Spleen (tissue), 11 donors: ENCODE data around the gene LRRC75A. TPM values are rescaled to one million over a fixed set of nuclear protein-coding genes. Genes with fewer than 3 reads are reported as not detected.

Experiments
- DNase-seq: peaks from one replicate; pipeline ENCODE4 v3.0.0-alpha.2; 2020
- H3K27ac ChIP-seq, 8 donors: fragments of 200-600 bp; sonication (generic) in 7 of 8; 1 replicate in 4 of 8; 2 replicates in 4 of 8; pipeline versions ENCODE4 v1.5.0 to v1.8.0; 2016 to 2021; ENCODE audit warnings: inconsistent platforms in 4 of 8, mild to moderate bottlenecking in 4 of 8, moderate library complexity in 1 of 8
- H3K27me3 ChIP-seq, 7 donors: fragments of 200-600 bp; sonication (generic) in 6 of 7; replicated peaks in 1 of 7; 1 replicate in 4 of 7; 2 replicates in 3 of 7; pipeline versions ENCODE4 v1.5.0 to v1.8.0; 2016 to 2021; ENCODE audit warnings: inconsistent platforms in 3 of 7, mild to moderate bottlenecking in 1 of 7
- H3K36me3 ChIP-seq, 6 donors: fragments of 200-600 bp; sonication (generic) in 5 of 6; 1 replicate in 4 of 6; 2 replicates in 2 of 6; pipeline versions ENCODE4 v1.5.0 to v1.8.0; 2016 to 2021; ENCODE audit warnings: inconsistent platforms in 2 of 6
- H3K4me1 ChIP-seq, 6 donors: fragments of 200-600 bp; sonication (generic) in 5 of 6; 1 replicate in 3 of 6; 2 replicates in 3 of 6; pipeline versions ENCODE4 v1.5.0 to v1.8.0; 2016 to 2021; ENCODE audit warnings: inconsistent platforms in 3 of 6
- H3K4me3 ChIP-seq, 8 donors: fragments of 200-600 bp; sonication (generic) in 7 of 8; 1 replicate in 4 of 8; 2 replicates in 4 of 8; pipeline versions ENCODE4 v1.5.0 to v1.8.0; 2016 to 2021; ENCODE audit warnings: inconsistent platforms in 4 of 8, mild to moderate bottlenecking in 4 of 8, moderate library complexity in 2 of 8
- H3K9me3 ChIP-seq, 8 donors: fragments of 200-600 bp; sonication (generic) in 7 of 8; 1 replicate in 4 of 8; 2 replicates in 4 of 8; pipeline versions ENCODE4 v1.5.0 to v1.8.0; 2016 to 2021; ENCODE audit warnings: inconsistent platforms in 4 of 8
- CTCF ChIP-seq, 11 experiments: fragments of 200-600 bp in 7 of 11; fragments of 450-650 bp in 4 of 11; sonication (generic) in 4 of 11; IDR thresholded peaks in 8 of 11; conservative IDR thresholded peaks in 3 of 11; 1 replicate in 7 of 11; 2 replicates in 4 of 11; pipeline versions ENCODE4 v1.4.0 to v1.8.0; 2016 to 2021; ENCODE audit warnings: antibody characterized with exemption in 11 of 11, inconsistent platforms in 4 of 11, mild to moderate bottlenecking in 1 of 11
- POLR2A ChIP-seq, 3 donors: fragments of 450-650 bp; IDR thresholded peaks; one replicate each; pipeline ENCODE4 v1.5.1; 2017; ENCODE audit warnings: antibody characterized with exemption in 3 of 3, mild to moderate bottlenecking in 1 of 3
- POLR2AphosphoS5 ChIP-seq, 3 donors: sonication (generic); formaldehyde crosslinking; IDR thresholded peaks; one replicate each; pipeline ENCODE4 v1.5.1; 2017; ENCODE audit warnings: antibody characterized with exemption in 3 of 3
- WGBS, 5 donors: extraction: QIAGEN DNeasy Blood & Tissue Kit in 3 of 5; methylation state at CpG; one replicate each; pipeline versions ENCODE4 v1.1.5 to v1.1.7; 2013 to 2018; 5-methylcytosine and 5-hydroxymethylcytosine counted together
- intact Hi-C: fragments of 100-400 bp; cut with DNase I; formaldehyde crosslinking; loops from one replicate; pipeline ENCODE4 v1.15.0; 2023; ENCODE audit warnings: low total_unique reads
- polyA plus RNA-seq, 3 donors: library from polyadenylated mRNA; stranded (reverse); fragments of 200-250 nt; gene quantifications; one replicate each; pipeline ENCODE4 v1.2.1, GENCODE V29; 2013
- total RNA-seq, 7 donors: library from RNA; depleted of rRNA in 3 of 7; stranded (reverse); fragments of >200 nt in 3 of 7; fragmentation: NEBNext Ultra II Directional in 4 of 7; extraction: Animal tissue kit (Norgen Biotek cat#: 25700) in 4 of 7; gene quantifications; one replicate each; pipeline versions ENCODE4 v1.1.0 to v1.2.1, GENCODE V29; 2016 to 2021
- donor health status: healthy with polysubstance abuse.
- donor health status: DM: no; HTN: no; CAD: no; lungs with moderate emphysema.
- donor health status: DM: no; HTN: no; CAD: no.
- donor health status: Bipolar disorder and iron deficiency.
- donor health status: healthy.
- donor health status: DM: no; HTN: no; CAD: no.
- donor health status: DM: yes; HTN: yes; CAD: no.

The LRRC75A gene
- total and polyA plus RNA-seq, 10 donors: 4.2 to 26.4 (median 19.3) TPM

GRCh38 chr17:16480995-16481394, 11.0 kb downstream of the LRRC75A start:
- no peak overlapping the region for H3K27ac ChIP-seq
- intact Hi-C loops: no loop called here
- H3K36me3 ChIP-seq: peaks cover 0 to 7% (median 0%) of the 10 kb centered on the region in 6 donors
- no peaks in the 10 kb centered on the region for H3K9me3 ChIP-seq
- H3K4me1 ChIP-seq: peaks cover 0 to 70% (median 26%) of the 10 kb centered on the region in 6 donors
- TF ChIP-seq CTCF (IDR thresholded peaks at IDR 0.05 in 8 of 11, conservative IDR thresholded peaks at IDR 0.05 in 3 of 11) (no peak), POLR2AphosphoS5 (IDR thresholded peaks at IDR 0.05) (no peak), POLR2A (IDR thresholded peaks at IDR 0.05) (no peak)
- H3K27me3 ChIP-seq: no peaks in the 10 kb centered on the region
- WGBS, 5 donors: 84 to 89% (median 88%) methylated on average over 4 to 6 of the region's 6 CpGs
- DNase-seq: no peak
- no peak overlapping the region for H3K4me3 ChIP-seq

GRCh38 chr17:16479264-16479663, 12.7 kb downstream of the LRRC75A start:
- TF ChIP-seq CTCF (IDR thresholded peaks at IDR 0.05 in 8 of 11, conservative IDR thresholded peaks at IDR 0.05 in 3 of 11): no peak
- no peaks in the 10 kb centered on the region for H3K9me3 ChIP-seq
- H3K36me3 ChIP-seq: peaks cover 0 to 7% (median 0%) of the 10 kb centered on the region in 6 donors
- no peak for DNase-seq
- H3K27me3 ChIP-seq: no peaks in the 10 kb centered on the region
- H3K4me3 ChIP-seq: no peak overlapping the region
- peak overlapping the region in 1 of 8 donors; percentile 11 for H3K27ac ChIP-seq
- H3K4me1 ChIP-seq: peaks cover 0 to 53% (median 16%) of the 10 kb centered on the region in 6 donors
- WGBS, 5 donors: 89 to 100% (median 100%) methylated on average over 1 to 2 of the region's 2 CpGs
- intact Hi-C loops: no loop called here

- peak overlapping the region in 2 of 8 donors; percentile 11 to 79 for H3K27ac ChIP-seq
- WGBS, 5 donors: 87 to 94% (median 93%) methylated on average over 6 of the region's 6 CpGs
- H3K36me3 ChIP-seq: peaks cover 0 to 7% (median 0%) of the 10 kb centered on the region in 6 donors
- no peak for DNase-seq
- intact Hi-C loops: no loop called here
- no peak overlapping the region for H3K4me3 ChIP-seq
- peaks cover 0 to 48% (median 14%) of the 10 kb centered on the region in 6 donors for H3K4me1 ChIP-seq
- no peaks in the 10 kb centered on the region for H3K9me3 ChIP-seq
- H3K27me3 ChIP-seq: no peaks in the 10 kb centered on the region
- TF ChIP-seq CTCF (IDR thresholded peaks at IDR 0.05 in 8 of 11, conservative IDR thresholded peaks at IDR 0.05 in 3 of 11) (no peak), POLR2A (IDR thresholded peaks at IDR 0.05) (no peak), POLR2AphosphoS5 (IDR thresholded peaks at IDR 0.05) (no peak)
These were observed 13.3 kb downstream of the LRRC75A start for GRCh38 chr17:16478649-16479048.

GRCh38 chr17:16477666-16478065, 14.3 kb downstream of the LRRC75A start:
- no peak for DNase-seq
- Histone ChIP-seq H3K9me3 (no peaks in the 10 kb centered on the region), H3K4me1 (peaks cover 0 to 40% (median 13%) of the 10 kb centered on the region in 6 donors), H3K27me3 (no peaks in the 10 kb centered on the region), H3K4me3 (no peak overlapping the region), H3K36me3 (no peaks in the 10 kb centered on the region), H3K27ac (peak overlapping the region in 7 of 8 donors; percentile 54 to 80 (median 66))
- TF ChIP-seq POLR2A (IDR thresholded peaks at IDR 0.05): no peak
- TF ChIP-seq POLR2AphosphoS5 (IDR thresholded peaks at IDR 0.05): no peak
- no peak for TF ChIP-seq CTCF (IDR thresholded peaks at IDR 0.05 in 8 of 11, conservative IDR thresholded peaks at IDR 0.05 in 3 of 11)
- intact Hi-C loops: no loop called here
- WGBS, 5 donors: 77 to 84% (median 81%) methylated on average over 7 to 8 of the region's 8 CpGs
